ENCODE data around the gene ZBTB16.
A peak's percentile ranks its signal among the peaks of the same experiment; 100 is the strongest.

ZBTB16 gene

DNA sequence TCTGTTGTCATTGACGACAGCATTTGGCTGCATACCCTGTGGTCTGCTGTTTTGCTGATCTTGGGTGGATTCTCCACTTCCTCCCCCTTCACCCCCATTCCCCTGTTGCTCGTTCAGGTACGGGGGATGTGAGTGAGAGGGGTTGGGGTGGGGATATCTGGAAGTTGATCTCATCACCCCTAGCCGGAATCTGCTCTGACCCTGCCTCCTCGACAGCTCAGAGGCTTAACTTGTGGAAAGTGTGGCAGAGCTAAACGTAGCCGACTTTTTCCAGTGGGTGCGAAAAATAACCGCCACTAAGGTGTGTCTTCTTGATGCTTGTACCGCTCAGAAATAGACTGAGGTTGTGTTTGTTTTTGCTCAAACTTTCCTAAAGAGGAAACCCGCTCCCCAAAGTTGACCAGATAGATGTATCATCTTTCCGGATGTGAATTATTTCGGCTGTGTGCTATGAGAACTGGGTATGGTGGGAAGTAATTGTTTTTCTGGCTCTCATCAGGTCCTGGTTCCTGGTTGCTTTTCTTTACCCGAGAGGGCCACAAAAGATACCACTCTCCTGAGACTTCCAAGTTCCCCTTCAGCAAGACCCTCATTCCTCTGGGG, 6.6 kb downstream of the ZBTB16 start:
- Mint-ChIP-seq H3K4me1 (ENCODE audit: low read depth) (peaks cover 3% of the 10 kb centered on the region), H3K27me3 (no peaks in the 10 kb centered on the region), H3K36me3 (no peaks in the 10 kb centered on the region), H3K9me3 (ENCODE audit: low read depth) (no peaks in the 10 kb centered on the region), H3K4me3 (no peak overlapping the region), H3K27ac (no peak overlapping the region)

DNA sequence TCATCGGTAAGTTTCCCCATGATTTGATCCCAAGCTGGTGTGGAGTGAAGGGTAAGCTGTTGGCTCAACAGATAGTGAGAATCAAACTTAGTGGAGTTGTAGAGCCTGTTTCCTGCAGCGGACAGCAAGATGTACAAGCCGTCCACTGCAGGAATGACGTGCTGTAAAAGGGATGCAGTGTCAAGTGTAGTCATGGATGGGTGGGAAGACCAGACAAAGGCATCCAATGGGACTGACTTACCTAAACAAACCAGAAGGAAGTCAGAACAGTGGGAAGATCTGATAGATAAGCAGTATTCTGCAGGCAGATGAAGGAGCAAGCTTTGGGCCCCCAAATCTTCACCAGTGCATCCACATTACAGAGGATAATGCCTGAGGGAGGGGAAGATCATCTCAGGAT, 8.8 kb downstream of the ZBTB16 start:
- Mint-ChIP-seq H3K9me3 (ENCODE audit: low read depth) (no peaks in the 10 kb centered on the region), H3K4me3 (no peak overlapping the region), H3K36me3 (no peaks in the 10 kb centered on the region), H3K4me1 (ENCODE audit: low read depth) (peaks cover 4% of the 10 kb centered on the region), H3K27me3 (no peaks in the 10 kb centered on the region), H3K27ac (no peak overlapping the region)

DNA sequence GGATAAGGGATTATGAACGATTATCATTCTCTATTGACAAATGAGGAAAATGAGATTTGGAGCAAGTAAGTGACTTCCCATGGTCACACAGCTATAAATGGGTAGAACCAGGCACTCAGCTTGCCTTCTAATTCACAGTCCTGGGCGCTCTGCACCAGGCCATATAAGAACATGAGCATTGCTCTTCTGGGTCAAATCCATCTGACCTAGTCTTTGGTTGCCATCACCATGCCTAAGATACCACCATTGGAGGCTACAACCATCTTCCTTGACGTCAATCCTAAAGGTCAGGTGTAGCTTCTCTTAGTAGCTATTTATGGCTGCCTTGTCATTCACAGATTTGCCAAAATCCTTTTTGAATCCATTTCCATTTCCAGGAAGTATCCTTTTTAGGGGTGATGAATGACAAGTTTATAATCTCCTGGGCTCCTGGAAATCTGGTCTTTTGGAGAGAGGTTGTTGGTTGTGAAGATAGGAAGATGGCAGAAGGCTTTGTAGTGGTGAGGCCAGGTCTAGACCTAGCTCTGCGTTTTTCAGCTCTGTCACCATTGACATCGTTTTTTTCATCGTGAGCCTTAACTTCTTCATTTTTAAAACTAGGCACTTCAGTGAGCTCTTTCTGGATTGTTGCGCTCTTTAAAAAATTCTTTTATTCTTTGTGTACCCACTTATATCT, 11.1 kb downstream of the ZBTB16 start:
- Mint-ChIP-seq H3K36me3 (no peaks in the 10 kb centered on the region), H3K4me1 (ENCODE audit: low read depth) (peaks cover 22% of the 10 kb centered on the region), H3K4me3 (no peak overlapping the region), H3K27me3 (no peaks in the 10 kb centered on the region), H3K9me3 (ENCODE audit: low read depth) (no peaks in the 10 kb centered on the region), H3K27ac (no peak overlapping the region)

DNA sequence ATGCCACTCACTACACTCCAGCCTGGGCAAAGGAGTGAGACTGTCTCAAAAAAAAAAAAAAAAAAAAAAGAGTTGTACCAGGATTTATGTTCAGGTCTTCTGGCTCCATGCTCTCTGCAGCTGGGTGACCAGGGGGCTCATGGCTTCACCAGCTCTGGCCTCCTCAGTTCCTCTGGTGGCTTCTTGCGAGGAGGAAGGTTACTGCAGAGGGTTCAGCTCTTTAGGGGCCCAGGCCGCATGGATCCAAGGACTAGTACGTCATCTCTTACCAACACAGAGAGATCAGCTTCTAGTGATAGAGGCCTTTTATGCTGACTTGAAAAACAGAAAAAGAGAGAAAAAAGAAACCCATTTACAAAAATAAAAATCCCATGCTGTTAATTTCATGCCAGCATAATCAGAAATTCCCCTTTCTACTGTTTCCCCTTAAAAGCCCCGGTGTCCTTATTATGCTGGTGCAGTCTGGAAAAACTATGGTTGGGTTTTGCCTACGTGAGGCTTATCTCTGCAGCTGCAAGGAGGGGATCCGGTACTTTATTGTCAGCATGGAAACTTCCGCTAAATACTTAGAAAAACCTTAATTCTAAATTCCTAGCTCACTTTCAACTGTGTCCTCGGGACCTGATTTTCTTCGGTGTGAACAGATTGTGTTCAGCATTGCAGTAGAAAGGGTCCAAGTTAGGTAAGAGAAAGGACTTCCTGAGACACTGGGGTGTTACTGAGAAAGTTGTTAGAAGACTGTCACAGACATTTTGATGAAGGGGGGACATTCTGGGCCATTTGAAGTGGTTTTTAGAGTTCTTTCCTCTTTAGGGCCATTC, 13.7 kb downstream of the ZBTB16 start:
- Mint-ChIP-seq H3K4me1 (ENCODE audit: low read depth) (peaks cover 45% of the 10 kb centered on the region), H3K9me3 (ENCODE audit: low read depth) (no peaks in the 10 kb centered on the region), H3K36me3 (no peaks in the 10 kb centered on the region), H3K27ac (peak overlapping the region; percentile 69), H3K27me3 (peaks cover 2% of the 10 kb centered on the region), H3K4me3 (peak overlapping the region; percentile 32)

DNA sequence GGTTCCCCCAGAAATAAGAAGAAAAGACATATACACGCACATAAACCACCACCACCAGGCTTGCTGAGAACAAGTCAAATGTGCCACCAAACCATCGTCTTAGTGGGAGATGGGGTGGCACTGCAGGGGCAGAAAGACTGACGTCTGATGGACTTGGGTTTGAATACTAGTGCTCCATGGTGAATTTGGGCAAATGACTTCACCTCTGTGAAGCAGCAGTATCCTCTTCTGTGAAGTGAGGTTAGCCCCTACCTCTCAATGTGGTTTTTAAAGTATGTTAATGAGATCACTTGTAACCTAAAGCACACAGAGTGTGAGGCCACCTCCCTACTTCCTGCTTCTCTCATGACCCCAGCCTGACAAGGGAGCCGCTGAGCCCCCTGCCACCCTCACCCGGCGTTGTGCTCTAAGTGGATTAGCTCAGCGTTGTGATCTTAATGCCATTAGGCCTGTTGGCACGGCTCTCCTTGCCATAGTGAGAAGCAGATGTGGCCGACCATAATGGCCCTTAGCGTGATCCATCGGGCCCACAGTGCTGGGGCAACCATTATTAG, 14.4 kb downstream of the ZBTB16 start:
- Mint-ChIP-seq H3K9me3 (ENCODE audit: low read depth) (no peaks in the 10 kb centered on the region), H3K27me3 (peaks cover 2% of the 10 kb centered on the region), H3K4me1 (ENCODE audit: low read depth) (peaks cover 49% of the 10 kb centered on the region), H3K4me3 (peak overlapping the region; percentile 32), H3K27ac (peak overlapping the region; percentile 69), H3K36me3 (no peaks in the 10 kb centered on the region)

DNA sequence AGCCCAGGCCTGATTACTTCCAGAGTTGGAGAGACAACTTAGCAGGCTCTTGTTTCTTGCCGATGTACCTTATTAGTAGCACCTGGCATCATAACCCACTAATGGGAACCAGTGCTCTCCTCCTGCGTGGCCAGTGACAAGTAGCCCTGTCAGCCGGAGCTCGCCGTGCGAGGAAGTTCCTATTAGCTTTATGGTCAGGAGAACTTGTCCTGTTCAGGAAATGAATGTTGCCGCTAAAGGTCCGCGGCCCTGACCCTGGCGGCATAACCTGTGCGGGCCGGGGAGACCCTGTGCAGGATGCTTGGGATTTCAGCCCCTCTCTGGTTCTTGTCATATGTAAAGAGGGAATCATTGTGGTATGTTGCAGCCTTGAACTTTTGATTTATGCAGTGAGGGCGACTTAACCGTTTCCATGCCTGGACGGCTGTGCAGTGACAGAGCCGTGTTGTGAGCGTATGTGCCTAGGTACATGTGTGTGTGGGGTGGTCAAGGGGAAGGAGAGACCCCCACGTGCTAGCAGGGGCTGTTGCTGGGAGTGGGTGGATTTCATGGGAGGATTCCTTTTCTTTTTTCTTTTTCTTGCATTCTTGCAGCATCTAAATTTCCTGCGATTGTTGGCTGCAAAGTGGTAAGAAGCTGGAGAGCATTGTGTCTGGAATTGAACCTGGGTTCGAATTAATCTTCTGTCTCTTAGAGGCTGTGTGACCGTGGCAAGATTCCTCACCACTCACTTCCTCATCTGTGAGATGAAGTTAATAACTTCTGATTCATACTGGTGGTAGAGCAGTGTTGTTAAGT, 15.2 kb downstream of the ZBTB16 start:
- Mint-ChIP-seq H3K4me1 (ENCODE audit: low read depth) (peaks cover 52% of the 10 kb centered on the region), H3K4me3 (no peak overlapping the region), H3K36me3 (no peaks in the 10 kb centered on the region), H3K9me3 (ENCODE audit: low read depth) (no peaks in the 10 kb centered on the region), H3K27ac (no peak overlapping the region), H3K27me3 (peaks cover 2% of the 10 kb centered on the region)

DNA sequence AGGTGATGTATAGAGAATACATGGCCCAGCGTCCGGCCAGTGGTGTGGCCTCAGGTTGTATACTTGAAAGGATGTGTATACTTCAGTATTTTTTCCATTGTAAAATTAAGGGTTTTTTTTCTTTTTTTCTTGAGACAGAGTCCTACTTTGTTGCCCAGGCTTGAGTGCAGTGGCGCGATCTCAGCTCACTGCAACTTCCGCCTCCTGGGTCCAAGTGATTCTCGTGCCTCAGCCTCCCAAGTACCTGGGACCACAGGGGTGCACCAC, 15.8 kb downstream of the ZBTB16 start:
- Mint-ChIP-seq H3K9me3 (ENCODE audit: low read depth) (no peaks in the 10 kb centered on the region), H3K4me1 (ENCODE audit: low read depth) (peaks cover 57% of the 10 kb centered on the region), H3K27me3 (peaks cover 2% of the 10 kb centered on the region), H3K4me3 (no peak overlapping the region), H3K27ac (no peak overlapping the region), H3K36me3 (no peaks in the 10 kb centered on the region)

DNA sequence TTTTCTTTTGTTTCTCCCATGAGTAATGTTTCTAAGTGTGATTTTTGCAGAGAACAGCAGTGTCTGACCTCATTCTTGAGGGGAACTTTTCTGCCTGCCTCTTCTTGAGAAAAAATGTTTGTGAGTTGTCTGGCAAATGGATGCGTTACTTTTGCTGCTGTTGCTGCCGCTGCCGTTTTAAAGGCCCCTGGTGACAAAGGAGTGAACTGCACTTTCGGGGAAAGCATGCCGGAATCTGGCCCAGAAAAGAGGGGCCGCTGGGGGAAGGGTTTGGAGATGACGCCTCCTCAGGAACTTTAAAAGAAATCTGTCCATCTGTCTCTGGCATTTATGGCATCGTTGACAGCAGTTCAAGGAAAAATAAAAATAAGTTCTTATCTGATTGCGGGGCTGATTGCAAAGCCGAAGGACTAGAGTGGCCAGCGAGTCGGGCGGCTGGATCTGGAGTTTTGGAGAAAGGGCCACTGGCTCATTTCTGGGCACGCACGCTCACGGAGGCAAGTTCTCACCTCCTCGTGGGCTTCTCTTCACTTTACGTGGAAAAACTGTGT, 16.5 kb downstream of the ZBTB16 start:
- no peaks in the 10 kb centered on the region for H3K36me3 Mint-ChIP-seq
- H3K9me3 Mint-ChIP-seq (ENCODE audit: low read depth): no peaks in the 10 kb centered on the region
- H3K27ac Mint-ChIP-seq: no peak overlapping the region
- H3K27me3 Mint-ChIP-seq: peaks cover 2% of the 10 kb centered on the region
- H3K4me1 Mint-ChIP-seq (ENCODE audit: low read depth): peaks cover 59% of the 10 kb centered on the region
- H3K4me3 Mint-ChIP-seq: peak overlapping the region; percentile 71

DNA sequence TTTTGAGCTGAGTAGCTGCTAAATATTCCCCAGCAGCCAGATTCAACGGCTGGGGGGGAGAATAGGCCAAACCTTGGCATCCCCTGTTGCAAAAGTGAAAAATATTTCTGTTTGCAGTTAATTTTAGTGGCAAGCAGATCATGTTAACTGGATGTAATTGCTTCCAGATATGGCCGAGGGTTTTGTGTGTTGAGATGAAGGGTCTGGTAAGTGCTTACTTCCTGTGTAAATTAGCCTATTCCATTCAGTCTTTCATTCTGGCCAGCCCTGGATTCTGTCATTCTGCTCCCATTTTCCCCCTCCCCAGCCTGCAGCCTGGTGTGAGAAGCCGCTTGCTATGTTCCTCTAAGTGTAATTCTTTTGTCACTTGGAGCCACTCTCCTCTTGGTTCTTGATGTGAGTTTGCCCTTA, 17.4 kb downstream of the ZBTB16 start:
- H3K36me3 Mint-ChIP-seq: no peaks in the 10 kb centered on the region
- peaks cover 63% of the 10 kb centered on the region for H3K4me1 Mint-ChIP-seq (ENCODE audit: low read depth)
- no peak overlapping the region for H3K27ac Mint-ChIP-seq
- H3K4me3 Mint-ChIP-seq: peak overlapping the region; percentile 70
- H3K9me3 Mint-ChIP-seq (ENCODE audit: low read depth): no peaks in the 10 kb centered on the region
- peaks cover 2% of the 10 kb centered on the region for H3K27me3 Mint-ChIP-seq

DNA sequence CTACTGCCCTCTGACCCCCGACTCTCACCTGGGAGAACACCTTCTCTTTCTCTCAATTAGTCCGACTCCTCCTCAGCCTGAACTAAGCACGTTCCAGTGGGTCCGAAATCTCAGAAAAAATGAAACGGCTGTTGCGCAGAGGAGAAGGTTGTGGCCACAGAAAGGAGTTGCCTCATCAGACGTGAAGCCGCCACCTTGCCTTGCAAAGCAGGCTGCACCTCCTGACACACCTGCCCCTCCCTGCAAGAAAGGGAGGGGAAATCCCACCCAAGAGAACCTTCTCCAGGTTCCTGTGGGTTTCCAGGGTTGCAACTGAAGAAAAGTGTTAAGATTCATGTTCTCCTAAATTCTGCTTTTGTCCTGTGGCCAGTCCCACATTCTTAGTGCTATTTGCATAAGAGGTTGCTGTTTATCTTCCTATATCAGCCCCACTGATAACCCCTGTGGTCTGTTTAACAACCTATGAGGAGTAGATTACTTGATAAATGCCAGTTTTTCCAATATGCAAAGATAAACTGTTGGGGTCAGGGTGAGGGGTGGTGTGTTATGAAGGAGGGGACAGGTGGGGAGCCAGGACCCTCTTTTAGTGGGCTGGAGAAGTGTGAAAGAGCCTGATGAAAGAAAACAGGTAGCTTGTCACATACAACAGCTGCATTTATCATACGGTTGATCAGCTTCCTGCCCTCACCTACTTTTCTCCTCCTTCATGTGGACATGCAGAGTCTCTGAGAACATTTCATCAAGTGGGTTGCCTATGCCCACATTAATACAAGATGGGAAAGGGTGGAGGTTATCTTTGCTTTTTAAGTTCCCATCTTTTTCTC, 18.2 kb downstream of the ZBTB16 start:
- no peak overlapping the region for H3K27ac Mint-ChIP-seq
- peaks cover 63% of the 10 kb centered on the region for H3K4me1 Mint-ChIP-seq (ENCODE audit: low read depth)
- H3K4me3 Mint-ChIP-seq: peak overlapping the region; percentile 70
- no peaks in the 10 kb centered on the region for H3K36me3 Mint-ChIP-seq
- H3K27me3 Mint-ChIP-seq: peaks cover 2% of the 10 kb centered on the region
- no peaks in the 10 kb centered on the region for H3K9me3 Mint-ChIP-seq (ENCODE audit: low read depth)

DNA sequence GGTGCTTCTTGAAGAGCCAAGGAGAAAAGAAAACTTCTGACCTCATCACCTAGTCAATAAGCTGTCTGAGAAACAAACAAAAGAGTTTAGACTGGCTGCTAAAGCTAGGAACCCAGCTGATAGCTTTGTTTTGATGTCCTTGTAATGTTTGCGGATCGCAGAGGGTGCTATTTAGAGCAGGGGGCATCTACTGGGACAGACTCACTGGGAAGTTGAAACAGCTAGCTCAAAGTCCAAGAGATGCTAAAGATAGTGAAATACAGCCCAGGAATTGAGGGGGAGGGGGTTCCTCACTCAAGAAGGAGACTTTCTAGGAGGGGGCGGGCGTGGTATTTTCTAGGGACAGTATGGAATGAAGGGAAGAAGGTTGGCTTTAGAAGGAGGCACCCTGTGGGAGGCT, 18.9 kb downstream of the ZBTB16 start:
- Mint-ChIP-seq H3K4me1 (ENCODE audit: low read depth) (peaks cover 58% of the 10 kb centered on the region), H3K27me3 (peaks cover 2% of the 10 kb centered on the region), H3K27ac (no peak overlapping the region), H3K9me3 (ENCODE audit: low read depth) (no peaks in the 10 kb centered on the region), H3K4me3 (no peak overlapping the region), H3K36me3 (no peaks in the 10 kb centered on the region)

DNA sequence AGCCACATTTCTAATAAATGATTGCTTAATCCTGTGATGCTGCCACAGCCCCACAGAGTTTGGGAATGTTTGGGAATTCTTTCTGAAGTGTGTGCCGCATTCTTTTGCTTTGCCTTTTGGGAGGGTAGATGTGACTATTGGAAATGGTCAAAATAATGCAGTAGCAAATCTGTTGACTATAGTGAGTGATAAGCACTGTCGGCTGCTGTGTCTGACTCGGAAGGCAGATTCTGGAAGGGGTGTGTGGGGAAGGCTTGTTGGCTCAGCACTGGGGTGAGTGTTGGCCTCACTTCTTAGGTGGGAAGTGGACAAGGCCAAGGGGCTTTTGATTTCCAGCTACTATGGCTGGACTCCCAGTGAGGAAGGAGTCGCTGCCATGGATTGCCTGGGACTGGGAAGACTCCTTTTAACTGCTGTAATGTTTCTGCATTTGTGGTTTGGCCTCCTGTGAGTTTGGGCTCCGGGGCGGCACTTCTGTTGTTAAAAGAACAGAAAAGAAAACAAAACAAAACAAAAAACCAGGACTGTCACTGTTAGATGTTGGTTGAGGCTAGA, 20.1 kb downstream of the ZBTB16 start:
- Mint-ChIP-seq H3K4me1 (ENCODE audit: low read depth) (peaks cover 50% of the 10 kb centered on the region), H3K27me3 (peaks cover 2% of the 10 kb centered on the region), H3K4me3 (no peak overlapping the region), H3K36me3 (no peaks in the 10 kb centered on the region), H3K27ac (no peak overlapping the region), H3K9me3 (ENCODE audit: low read depth) (no peaks in the 10 kb centered on the region)

DNA sequence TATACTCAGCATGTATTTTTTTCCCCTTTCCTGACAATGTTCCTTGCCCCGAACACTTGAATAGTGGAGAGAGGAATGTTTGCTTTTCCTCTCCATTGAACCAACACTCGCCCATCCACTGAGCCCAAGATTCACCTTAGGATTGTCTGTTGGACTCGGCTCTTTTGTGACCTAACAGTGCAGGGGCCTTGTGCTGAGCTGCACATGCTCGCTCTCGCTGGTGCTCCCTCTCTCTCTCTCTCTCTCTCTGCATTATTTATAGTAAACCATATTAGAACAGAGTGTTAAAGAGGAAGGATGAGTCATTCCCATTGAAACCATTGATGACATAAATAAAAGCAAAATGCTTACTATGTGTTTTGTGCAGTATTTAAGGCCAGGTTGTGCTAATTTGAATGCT, 20.7 kb downstream of the ZBTB16 start:
- H3K4me1 Mint-ChIP-seq (ENCODE audit: low read depth): peaks cover 44% of the 10 kb centered on the region
- no peaks in the 10 kb centered on the region for H3K36me3 Mint-ChIP-seq
- H3K4me3 Mint-ChIP-seq: no peak overlapping the region
- H3K9me3 Mint-ChIP-seq (ENCODE audit: low read depth): no peaks in the 10 kb centered on the region
- H3K27ac Mint-ChIP-seq: no peak overlapping the region
- peaks cover 2% of the 10 kb centered on the region for H3K27me3 Mint-ChIP-seq

DNA sequence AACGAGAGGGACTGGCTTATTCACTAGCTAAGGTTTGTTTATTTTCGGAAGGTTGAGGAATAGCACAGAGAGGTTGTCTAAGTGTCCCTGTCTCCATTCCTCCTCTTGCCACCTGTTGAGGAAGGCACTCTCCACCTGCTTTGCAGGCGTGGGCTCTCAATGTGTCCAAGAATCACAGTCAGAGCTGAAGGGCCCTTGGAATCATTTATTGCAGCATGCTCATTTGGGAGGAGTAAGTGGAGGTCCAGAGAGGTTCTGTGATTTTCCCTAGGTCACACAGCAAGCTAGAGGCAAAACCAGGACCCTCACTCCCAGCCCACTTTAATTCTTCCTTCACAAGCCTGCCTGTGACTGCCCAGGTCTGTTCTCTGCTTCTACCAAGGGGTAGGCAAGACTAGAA, 21.3 kb downstream of the ZBTB16 start:
- Mint-ChIP-seq H3K4me3 (no peak overlapping the region), H3K4me1 (ENCODE audit: low read depth) (peaks cover 43% of the 10 kb centered on the region), H3K36me3 (no peaks in the 10 kb centered on the region), H3K9me3 (ENCODE audit: low read depth) (no peaks in the 10 kb centered on the region), H3K27ac (no peak overlapping the region), H3K27me3 (peaks cover 1% of the 10 kb centered on the region)
